Esophagus squamous epithelium (tissue), 5 donors: ENCODE results near the gene SLC1A2. TPM values are rescaled to one million over a fixed set of nuclear protein-coding genes. Genes with fewer than 3 reads are reported as not detected.

Experiments used
- DNase-seq: peaks from one replicate; lab custom pipeline; 2025; lab: John Stamatoyannopoulos, UW
- H3K27ac ChIP-seq, 4 donors: fragments of 200-600 bp; sonication (generic); one replicate each; pipeline ENCODE4 v1.5.1; 2016 to 2019; ENCODE audit warnings: mild to moderate bottlenecking in 1 of 4
- H3K27me3 ChIP-seq, 4 donors: fragments of 200-600 bp; sonication (generic); 1 replicate in 3 of 4; 2 replicates in 1 of 4; pipeline versions ENCODE4 v1.5.1 to v1.6.0; 2017 to 2021; ENCODE audit warnings: antibody characterized with exemption in 1 of 4
- H3K36me3 ChIP-seq, 3 donors: fragments of 200-600 bp; sonication (generic); one replicate each; pipeline ENCODE4 v1.5.1; 2016 to 2019
- H3K4me1 ChIP-seq, 3 donors: fragments of 200-600 bp; sonication (generic); one replicate each; pipeline ENCODE4 v1.5.1; 2017 to 2019
- H3K4me3 ChIP-seq, 4 donors: fragments of 200-600 bp; sonication (generic); 1 replicate in 3 of 4; 2 replicates in 1 of 4; pipeline ENCODE4 v1.5.1; 2016 to 2019; ENCODE audit warnings: mild to moderate bottlenecking in 2 of 4, moderate library complexity in 1 of 4
- H3K9me3 ChIP-seq, 3 donors: fragments of 200-600 bp; sonication (generic); one replicate each; pipeline ENCODE4 v1.5.1; 2016 to 2019
- POLR2A ChIP-seq, 4 donors: fragments of 450-650 bp; IDR thresholded peaks; one replicate each; pipeline ENCODE4 v1.6.1; 2017; ENCODE audit warnings: antibody characterized with exemption in 4 of 4, mild to moderate bottlenecking in 4 of 4, moderate library complexity in 3 of 4
- WGBS, 2 donors: methylation state at CpG; one replicate each; pipeline ENCODE4 v1.1.5; 2018; 5-methylcytosine and 5-hydroxymethylcytosine counted together
- intact Hi-C: fragments of 100-400 bp; cut with DNase I; formaldehyde crosslinking; loops from one replicate; pipeline ENCODE4 v1.15.0; 2022
- total RNA-seq, 4 donors: library from RNA; depleted of rRNA; stranded (reverse); fragments of >200 nt; gene quantifications; one replicate each; pipeline ENCODE4 v1.1.0, GENCODE V29; 2016
- TF ChIP-seq, protein P1 (sequence below), 6 experiments: fragments of 450-650 bp in 4 of 6; fragments of 200-600 bp in 2 of 6; sonication (generic) in 2 of 6; IDR thresholded peaks; one replicate each; pipeline ENCODE4 v1.5.1; 2016 to 2019; ENCODE audit warnings: antibody characterized with exemption in 6 of 6, mild to moderate bottlenecking in 4 of 6, moderate library complexity in 4 of 6
- donor health status: DM: yes; HTN: yes; CAD: no.

The SLC1A2 gene
- total RNA-seq, 4 donors from 2014 or later: 0.04 to 0.61 (median 0.19) TPM; not detected in 1

DNA sequence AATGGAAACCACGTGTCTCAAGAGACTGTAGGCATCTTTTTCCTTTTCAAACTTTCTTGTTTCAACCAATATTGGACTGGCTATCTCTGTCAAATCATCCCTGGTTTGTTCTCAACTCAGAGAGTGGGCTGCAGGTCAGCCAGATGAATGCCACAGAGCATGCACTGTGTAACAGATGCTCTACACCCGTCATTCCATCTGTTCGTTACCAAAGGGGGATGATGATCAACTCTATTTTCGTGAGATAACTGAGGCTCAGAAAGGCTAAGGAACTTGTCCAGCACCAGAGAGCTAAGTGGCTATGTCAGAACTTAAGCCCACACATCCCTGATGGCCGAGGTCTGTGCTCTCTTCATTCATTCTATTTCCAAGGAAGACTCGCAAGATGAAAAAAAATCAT, 42.1 kb downstream of the SLC1A2 start:
- no peaks in the 10 kb centered on the region for H3K36me3 ChIP-seq
- no peak for DNase-seq
- no peak overlapping the region for H3K27ac ChIP-seq
- intact Hi-C loops: no loop called here
- WGBS, 2 donors: 70 to 79% methylated on average over 6 of the region's 6 CpGs
- no peaks in the 10 kb centered on the region for H3K4me1 ChIP-seq
- TF ChIP-seq, protein P1, sequence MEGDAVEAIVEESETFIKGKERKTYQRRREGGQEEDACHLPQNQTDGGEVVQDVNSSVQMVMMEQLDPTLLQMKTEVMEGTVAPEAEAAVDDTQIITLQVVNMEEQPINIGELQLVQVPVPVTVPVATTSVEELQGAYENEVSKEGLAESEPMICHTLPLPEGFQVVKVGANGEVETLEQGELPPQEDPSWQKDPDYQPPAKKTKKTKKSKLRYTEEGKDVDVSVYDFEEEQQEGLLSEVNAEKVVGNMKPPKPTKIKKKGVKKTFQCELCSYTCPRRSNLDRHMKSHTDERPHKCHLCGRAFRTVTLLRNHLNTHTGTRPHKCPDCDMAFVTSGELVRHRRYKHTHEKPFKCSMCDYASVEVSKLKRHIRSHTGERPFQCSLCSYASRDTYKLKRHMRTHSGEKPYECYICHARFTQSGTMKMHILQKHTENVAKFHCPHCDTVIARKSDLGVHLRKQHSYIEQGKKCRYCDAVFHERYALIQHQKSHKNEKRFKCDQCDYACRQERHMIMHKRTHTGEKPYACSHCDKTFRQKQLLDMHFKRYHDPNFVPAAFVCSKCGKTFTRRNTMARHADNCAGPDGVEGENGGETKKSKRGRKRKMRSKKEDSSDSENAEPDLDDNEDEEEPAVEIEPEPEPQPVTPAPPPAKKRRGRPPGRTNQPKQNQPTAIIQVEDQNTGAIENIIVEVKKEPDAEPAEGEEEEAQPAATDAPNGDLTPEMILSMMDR (IDR thresholded peaks at IDR 0.05): no peak
- TF ChIP-seq POLR2A (IDR thresholded peaks at IDR 0.05): no peak
- H3K9me3 ChIP-seq: no peaks in the 10 kb centered on the region
- no peaks in the 10 kb centered on the region for H3K27me3 ChIP-seq
- no peak overlapping the region for H3K4me3 ChIP-seq

DNA sequence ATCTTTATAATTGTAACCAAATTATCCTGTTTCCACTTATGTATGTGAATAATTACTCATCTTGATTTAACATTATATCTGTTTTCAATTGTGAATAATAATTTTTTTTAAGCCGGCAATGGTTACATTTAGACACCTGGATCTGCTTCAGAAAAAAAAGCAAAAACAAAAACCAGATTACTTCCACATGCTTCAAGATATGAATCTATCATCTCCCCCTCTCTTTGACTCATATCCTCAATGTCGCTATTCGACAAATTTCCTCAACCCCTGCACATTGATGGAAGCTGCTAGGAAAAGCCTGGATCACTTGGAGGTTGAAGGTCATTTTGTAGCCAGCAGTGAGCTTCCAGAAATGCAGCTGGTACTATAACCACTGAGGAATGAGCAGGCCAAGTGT, 42.7 kb downstream of the SLC1A2 start:
- Histone ChIP-seq H3K9me3 (no peaks in the 10 kb centered on the region), H3K4me3 (no peak overlapping the region), H3K4me1 (no peaks in the 10 kb centered on the region), H3K36me3 (no peaks in the 10 kb centered on the region), H3K27ac (no peak overlapping the region), H3K27me3 (no peaks in the 10 kb centered on the region)
- TF ChIP-seq POLR2A (IDR thresholded peaks at IDR 0.05): no peak
- TF ChIP-seq, protein P1 (IDR thresholded peaks at IDR 0.05): no peak
- 68 to 70% methylated on average over 3 of the region's 3 CpGs for WGBS, 2 donors
- no peak for DNase-seq
- intact Hi-C loops: no loop called here

DNA sequence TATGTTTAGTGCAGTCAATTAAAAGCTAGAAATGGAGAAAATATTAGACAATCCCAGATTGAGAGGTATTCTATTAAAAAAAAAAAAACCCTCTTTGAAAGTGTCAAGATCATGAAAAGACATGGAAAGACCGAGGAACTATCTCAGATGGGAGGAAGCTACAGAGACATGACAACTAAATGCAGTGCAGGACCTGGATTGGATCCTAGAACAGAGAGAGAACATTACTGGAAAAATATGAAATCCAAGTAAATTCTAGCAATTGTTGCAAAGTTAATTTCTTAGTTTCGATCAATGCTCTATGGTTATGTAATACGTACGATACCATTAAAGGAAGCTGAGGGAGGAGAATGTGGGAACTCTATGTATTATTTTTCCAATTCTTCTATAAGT, 43.2 kb downstream of the SLC1A2 start:
- no peak for DNase-seq
- intact Hi-C loops: no loop called here
- Histone ChIP-seq H3K4me3 (no peak overlapping the region), H3K27ac (no peak overlapping the region), H3K36me3 (no peaks in the 10 kb centered on the region), H3K4me1 (no peaks in the 10 kb centered on the region), H3K9me3 (no peaks in the 10 kb centered on the region), H3K27me3 (no peaks in the 10 kb centered on the region)
- TF ChIP-seq, protein P1 (IDR thresholded peaks at IDR 0.05): no peak
- no peak for TF ChIP-seq POLR2A (IDR thresholded peaks at IDR 0.05)
- WGBS, 2 donors: 89 to 92% methylated on average over 4 of the region's 4 CpGs

DNA sequence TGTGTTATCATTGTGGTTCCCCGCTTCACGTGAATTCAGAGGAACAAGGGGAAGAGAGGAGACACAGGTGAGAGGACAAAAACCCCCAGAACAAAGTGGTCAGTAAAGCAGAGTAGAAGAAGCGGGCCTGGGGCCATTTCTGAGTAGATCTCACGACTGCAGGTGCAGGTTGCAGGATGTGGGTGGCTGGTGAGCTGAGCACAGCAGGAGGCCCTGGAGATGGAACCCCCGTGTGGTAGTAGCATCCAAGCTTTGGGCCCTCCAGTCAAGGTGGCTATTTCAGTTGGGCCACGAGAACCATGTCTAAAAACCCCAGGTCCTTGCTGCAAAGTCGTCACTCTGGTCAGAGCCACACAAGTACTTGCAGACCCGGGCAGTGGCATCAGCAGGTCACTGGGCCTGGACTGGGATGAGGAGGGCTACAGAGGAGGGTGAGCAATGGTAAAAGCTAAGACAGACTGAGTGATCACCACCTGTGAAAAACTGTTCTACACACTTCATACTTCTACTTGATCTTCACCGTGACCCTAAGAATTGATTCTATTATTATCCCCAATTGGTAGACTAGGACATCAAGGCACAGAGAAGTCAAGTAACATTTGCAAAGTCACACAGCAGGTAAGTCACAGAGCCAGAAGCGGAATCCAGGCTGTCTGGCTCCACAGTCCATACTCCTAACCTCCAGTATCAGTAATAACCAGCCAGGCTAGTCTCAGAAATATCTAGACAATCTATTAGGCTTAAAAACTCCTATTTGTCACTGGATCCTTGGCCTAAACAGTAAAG, 43.8 kb downstream of the SLC1A2 start:
- intact Hi-C loops: no loop called here
- Histone ChIP-seq H3K36me3 (no peaks in the 10 kb centered on the region), H3K4me1 (no peaks in the 10 kb centered on the region), H3K9me3 (no peaks in the 10 kb centered on the region), H3K4me3 (no peak overlapping the region), H3K27ac (no peak overlapping the region), H3K27me3 (no peaks in the 10 kb centered on the region)
- 76 to 87% methylated on average over 8 to 10 of the region's 10 CpGs for WGBS, 2 donors
- DNase-seq: no peak
- TF ChIP-seq, protein P1 (IDR thresholded peaks at IDR 0.05): no peak
- no peak for TF ChIP-seq POLR2A (IDR thresholded peaks at IDR 0.05)

DNA sequence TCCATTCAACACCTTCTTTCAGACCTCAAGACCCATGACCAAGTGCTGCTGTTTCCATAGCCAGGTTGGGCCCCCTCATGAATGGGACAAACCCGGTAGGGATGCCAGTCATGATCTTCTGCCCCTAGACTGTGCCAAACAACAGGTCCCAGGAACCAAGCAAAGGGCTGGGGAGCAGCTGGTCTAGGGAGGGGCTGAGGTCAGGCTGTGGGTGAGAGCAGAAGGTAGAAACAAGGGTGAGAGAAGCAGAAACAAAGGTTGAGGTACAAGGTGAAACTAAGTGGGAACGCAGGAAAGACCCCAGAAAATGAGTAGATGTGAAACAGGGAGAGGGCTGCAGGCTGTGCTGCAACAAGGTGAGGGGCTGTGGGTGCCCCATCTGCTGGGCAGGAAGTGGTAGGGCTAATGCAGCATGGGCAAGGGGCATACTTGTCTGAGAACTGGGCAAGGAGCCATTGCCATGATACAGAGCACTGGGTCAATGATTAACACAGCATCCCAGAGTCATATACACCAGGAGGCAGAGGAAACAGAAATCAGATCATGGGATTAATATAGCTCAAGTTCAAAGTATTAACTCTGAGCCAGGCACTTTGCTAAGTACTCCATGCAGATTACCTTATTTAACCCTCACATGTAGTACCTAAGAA, 45.9 kb downstream of the SLC1A2 start:
- intact Hi-C loops: no loop called here
- 80 to 91% methylated on average over 2 of the region's 2 CpGs for WGBS, 2 donors
- Histone ChIP-seq H3K36me3 (no peaks in the 10 kb centered on the region), H3K27me3 (no peaks in the 10 kb centered on the region), H3K4me1 (no peaks in the 10 kb centered on the region), H3K9me3 (no peaks in the 10 kb centered on the region), H3K4me3 (no peak overlapping the region), H3K27ac (no peak overlapping the region)
- DNase-seq: no peak
- TF ChIP-seq POLR2A (IDR thresholded peaks at IDR 0.05): no peak
